ENCODE results near the gene SPTAN1.

GRCh38 chr9:128614728-128615127, 62.3 kb downstream of the SPTAN1 start:
- TF ChIP-seq CTCF (IDR thresholded peaks at IDR 0.05) (no peak), POLR2AphosphoS5 (IDR thresholded peaks at IDR 0.05; ENCODE audit: insufficient read depth in 1 of 2, low read depth in 1 of 2) (no peak), POLR2A (IDR thresholded peaks at IDR 0.05) (no peak)
